GM18519 (cell line): ENCODE measurements around the gene MED12L.
"Not testable (repeated sequence)": the region's sequence is repeated elsewhere in the genome, so short reads cannot be mapped to it uniquely, and the experiment has no call there.

Experiments
- ATAC-seq: cut with Tn5 transposase; IDR thresholded peaks from one replicate; pipeline ENCODE4 v1.9.1; 2021; ENCODE audit warnings: mild to moderate bottlenecking, moderate library complexity; ENCODE audit not compliant: unreplicated experiment, low FRiP score

MED12L gene

GRCh38 chr3:151356794-151357462, 271.5 kb downstream of the MED12L start:
- ATAC-seq = no peak

DNA sequence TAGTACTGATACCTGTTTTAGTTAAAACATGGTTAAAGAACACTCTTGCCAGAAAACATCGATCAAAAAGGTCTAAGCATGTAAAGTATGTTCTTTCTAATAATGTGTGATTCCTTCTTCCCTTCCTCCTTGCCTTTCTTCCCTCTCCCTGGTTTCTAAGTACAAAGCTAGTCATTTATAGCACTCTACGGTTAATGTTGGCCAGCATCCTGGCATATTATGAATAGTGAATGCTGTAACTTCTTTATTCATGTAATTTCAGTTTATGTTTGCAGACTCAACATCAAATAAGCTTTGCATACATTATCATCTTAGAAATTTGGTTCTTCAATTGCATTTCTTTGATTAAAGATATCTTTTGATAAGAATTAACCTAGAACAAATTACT, 272.0 kb downstream of the MED12L start:
- no peak for ATAC-seq

DNA sequence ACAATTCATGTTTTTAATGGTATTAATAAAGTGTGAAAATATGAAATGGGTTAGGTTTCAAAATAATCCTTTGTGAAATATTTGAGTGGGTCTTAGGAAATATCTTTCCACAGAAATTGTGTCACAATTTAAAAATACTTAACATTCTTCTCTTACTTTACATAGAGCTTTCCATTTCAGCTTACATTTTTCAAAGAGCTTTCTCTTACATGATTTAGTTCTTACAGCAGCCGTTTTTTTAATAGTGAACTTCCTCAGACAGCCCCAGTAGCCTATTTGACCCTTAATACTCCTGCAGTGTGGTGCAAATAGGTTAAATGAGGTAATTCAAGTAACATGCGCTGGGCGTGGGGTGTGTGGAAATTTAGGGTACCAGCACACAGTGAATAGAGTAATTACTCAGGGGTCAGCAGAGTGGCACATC, 277.3 kb downstream of the MED12L start:
- no peak for ATAC-seq

DNA sequence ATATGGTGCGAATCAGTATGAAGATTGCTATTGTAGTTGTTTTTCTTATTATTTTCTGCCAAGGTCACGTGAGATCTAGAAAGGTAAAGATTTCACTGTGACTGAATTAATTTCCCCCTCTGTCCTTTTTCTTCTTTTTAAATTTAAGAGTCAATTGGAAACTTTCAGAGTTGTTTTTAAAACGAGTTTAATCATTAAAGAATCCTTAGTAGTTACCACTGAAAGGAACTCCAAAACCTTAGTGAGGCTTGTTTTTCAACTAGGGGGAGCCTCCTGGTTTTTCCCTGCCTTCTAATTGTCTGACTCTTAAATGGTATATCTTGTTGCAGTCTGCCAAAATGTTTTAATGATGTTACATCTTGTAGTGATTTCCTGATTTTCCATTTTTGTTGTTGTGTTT, 281.5 kb downstream of the MED12L start:
- ATAC-seq = no peak

GRCh38 chr3:151367448-151367847, 282.0 kb downstream of the MED12L start:
- no peak for ATAC-seq

GRCh38 chr3:151371526-151371925, 286.1 kb downstream of the MED12L start:
- ATAC-seq = no peak

DNA sequence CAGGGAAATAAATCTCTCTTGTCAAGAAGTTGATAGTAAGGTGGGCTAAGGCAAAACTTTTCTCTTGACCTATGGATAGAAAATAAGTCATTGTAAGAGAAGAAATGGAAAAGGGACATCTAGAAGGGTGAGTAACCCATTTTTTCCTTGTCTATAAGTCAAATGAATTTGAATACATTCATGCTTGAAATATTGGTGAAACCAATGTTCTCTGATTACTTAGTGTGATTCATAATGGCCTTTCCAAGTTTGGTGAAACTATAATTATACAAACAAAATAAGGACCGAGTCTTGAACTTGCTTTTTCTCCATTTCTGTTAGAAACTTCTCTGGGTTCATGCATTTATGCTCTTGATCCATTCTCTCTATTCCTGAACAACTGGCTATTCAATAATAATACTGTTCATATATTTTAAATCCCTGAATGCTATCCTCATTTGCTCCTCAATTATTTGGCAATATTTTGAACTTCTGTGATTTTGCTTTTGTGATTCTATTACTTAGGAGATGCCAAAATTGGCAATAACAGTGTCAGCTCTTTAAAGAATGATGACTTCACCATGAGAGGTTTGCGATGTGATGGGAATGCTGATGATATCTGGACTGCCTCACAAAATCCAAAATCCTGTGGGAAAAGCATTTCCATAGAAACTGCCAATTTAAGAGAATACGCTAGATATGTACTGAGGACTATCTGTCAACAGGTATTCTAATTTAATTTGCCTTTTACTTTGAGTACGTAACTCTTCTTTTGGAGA, 286.8 kb downstream of the MED12L start:
- ATAC-seq = no peak

- no peak for ATAC-seq
These were observed 292.4 kb downstream of the MED12L start for GRCh38 chr3:151377768-151378385.

- no peak for ATAC-seq
These were observed 293.7 kb downstream of the MED12L start for GRCh38 chr3:151379083-151379734.

DNA sequence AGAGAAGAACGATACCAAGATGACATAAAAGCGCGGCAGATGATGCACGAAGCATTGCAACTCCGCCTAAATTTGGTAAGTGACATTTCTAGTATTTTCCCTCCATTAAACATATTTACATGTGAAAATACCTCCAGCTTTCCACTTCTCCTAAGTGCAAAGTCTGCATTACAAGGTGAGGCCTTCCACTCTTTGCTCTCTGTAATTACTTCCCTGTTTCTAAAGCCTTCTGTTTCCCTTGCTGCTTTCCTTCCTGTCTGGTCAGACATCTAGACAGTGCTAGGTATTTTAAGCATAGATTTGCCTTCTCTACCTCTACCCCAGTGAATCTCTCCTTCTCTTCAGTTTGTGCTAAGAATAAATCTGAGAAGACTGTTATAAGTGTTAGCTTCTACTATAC, 297.2 kb downstream of the MED12L start:
- ATAC-seq = peak; percentile 25

- ATAC-seq = no peak
These were observed 297.6 kb downstream of the MED12L start for GRCh38 chr3:151383111-151383510.

GRCh38 chr3:151383956-151384355, 298.5 kb downstream of the MED12L start:
- no peak for ATAC-seq

- peak; percentile 43 for ATAC-seq
These were observed 299.3 kb downstream of the MED12L start, which contains the start of gene P2RY12 for GRCh38 chr3:151384741-151385174. TSS of gene P2RY12 (minus strand) at chr3:151384753. CDS start at chr3:151338845, 45,908 bp downstream.

DNA sequence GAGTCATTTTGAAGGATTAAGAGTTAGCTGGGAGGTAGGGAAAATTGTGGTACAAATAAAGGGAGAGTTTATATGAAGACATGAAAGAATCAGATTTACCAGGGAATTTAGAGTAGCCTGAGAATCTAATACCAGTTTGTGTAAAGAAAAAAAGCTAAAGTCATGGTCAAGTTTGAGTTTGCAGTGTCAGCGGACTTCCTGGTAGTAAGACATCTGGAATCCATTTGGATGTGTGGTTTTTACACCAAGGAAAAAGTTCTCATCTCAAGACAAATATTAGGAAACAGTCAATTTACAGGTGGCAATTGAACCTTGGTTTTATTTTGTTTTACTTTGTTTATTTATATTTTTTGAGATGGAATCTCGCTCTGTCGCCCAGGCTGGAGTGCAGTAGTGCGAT, 300.6 kb downstream of the MED12L start:
- no peak for ATAC-seq

DNA sequence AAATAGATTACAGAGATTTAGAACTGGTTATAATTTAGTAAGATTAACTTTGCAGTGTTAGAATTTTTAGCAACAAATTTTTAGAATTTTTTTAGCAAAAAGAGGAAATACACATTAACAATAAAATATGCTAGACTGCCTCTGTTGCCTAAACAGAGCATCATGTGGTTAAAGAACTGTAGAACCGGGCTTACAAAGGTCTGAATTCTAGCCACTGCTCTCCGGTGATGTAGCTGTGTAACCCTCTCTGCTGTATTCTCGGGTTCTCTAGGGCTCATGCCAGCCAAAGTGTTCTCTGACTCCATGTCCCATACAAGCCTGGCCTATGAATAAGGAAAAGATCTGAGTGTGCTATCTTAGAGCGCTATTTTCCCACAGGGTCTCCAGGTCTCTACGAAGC, 302.0 kb downstream of the MED12L start:
- ATAC-seq = no peak

- ATAC-seq = no peak
These were observed 302.4 kb downstream of the MED12L start for GRCh38 chr3:151387842-151388241.

DNA sequence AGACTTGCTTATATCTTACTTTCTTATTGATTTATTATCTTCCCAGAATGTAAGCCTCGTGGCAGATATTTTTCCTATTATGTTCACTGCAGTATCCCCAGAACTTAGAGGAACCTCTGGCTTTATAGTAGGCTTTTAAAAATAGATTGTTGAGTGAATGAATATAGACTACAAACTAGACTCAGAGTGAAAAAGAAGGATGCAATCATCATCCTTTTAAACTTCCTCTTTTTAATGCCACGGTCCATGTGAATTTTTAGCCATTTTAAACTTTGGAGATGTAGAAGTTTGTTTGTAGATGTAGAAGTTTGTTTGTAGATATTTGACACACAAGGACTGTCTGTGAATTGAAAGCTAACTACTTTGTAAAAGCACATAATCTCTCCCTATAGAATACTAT, 306.3 kb downstream of the MED12L start:
- ATAC-seq = no peak

DNA sequence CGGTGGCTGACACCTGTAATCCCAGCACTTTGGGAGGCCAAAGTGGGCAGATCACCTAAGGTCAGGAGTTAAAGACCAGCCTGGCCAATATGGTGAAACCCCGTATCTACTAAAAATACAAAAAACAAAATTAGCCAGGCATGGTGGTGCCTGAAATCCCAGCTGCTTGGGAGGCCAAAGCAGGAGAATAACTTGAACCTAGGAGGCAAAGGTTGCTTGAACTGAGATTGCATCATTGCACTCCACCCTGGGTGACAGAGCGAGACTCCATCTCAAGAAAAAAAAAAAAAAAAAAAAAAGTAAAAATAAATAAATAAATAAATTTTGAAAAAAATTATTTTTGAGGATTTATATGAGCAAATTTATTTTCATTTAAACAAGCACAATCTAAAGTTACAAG, 306.7 kb downstream of the MED12L start:
- ATAC-seq = not testable (repeated sequence)

DNA sequence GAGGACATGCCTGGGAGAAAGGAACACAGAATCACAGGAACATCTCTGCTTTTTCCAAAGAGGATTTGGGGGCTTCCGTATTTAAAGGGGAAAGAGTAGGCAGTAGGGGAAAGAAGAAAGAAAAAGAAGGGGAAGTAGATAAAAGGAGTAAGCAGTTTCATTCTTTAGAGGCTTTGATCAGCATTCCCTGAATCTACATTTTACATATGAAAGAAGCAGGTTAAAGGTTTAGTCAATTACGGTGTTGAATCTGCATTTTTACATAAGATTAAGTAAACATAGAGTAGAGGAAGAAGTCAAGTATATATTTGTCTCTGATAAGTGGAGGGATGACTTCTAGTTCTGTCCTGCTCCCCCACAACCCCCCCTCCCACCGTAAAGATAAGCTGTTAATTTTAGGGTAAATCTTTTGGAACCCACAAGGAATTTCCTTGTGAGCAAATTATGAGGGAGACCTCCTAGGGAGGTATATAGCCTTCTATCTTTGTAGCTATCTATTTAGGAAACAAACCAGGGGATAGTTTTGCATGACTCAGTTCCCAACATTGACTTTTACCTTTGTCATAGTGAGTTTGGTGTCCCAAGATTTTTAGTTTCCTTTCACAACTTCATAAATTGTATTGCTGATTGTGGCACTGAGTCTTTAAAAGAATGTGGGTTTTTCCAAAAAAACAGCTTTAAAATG, 307.8 kb downstream of the MED12L start:
- ATAC-seq = no peak

DNA sequence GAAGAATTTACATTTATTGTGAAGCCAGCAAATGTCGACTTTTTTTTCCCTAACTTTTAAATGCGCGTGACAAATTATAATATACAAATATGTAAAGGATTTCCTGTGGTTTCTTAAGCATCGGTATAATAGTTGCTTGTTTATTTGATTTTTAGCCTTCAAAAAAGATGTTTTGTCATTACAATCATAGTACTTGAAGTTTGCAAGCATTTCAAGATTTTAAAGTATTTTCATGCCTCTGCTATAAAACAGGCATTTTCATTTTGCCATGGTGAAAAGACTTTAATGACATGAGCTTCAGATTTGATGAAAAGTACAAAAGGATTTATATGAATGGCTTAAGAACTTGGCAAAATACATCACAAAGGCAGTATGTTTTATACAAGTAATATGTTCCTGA, 308.5 kb downstream of the MED12L start:
- no peak for ATAC-seq
